Ovary (tissue), 9 donors: ENCODE results near the gene COMMD6. TPM values are rescaled to one million over a fixed set of nuclear protein-coding genes. Genes with fewer than 3 reads are reported as not detected.

ENCODE experiments used
- DNase-seq, 5 donors: peaks; one replicate each; pipeline ENCODE4 v3.0.0-alpha.2; 2019 to 2020
- H3K27ac ChIP-seq, 2 donors: fragments of 200-600 bp; one replicate each; pipeline versions ENCODE4 v1.5.1 to v1.8.0; 2019 to 2022
- H3K27me3 ChIP-seq: fragments of 200-600 bp; one replicate; pipeline ENCODE4 v1.8.0; 2022
- H3K36me3 ChIP-seq: fragments of 200-600 bp; sonication (generic); one replicate; pipeline ENCODE4 v1.5.1; 2019
- H3K4me1 ChIP-seq: one replicate; pipeline ENCODE4 v1.8.1; 2013; ENCODE audit warnings: mild to moderate bottlenecking, moderate library complexity; ENCODE audit not compliant: insufficient read depth
- H3K4me3 ChIP-seq: fragments of 200-600 bp; sonication (generic); one replicate; pipeline ENCODE4 v1.5.1; 2017
- H3K9me3 ChIP-seq, 2 donors: fragments of 200-600 bp in 1 of 2; sonication (generic) in 1 of 2; one replicate each; pipeline versions ENCODE4 v1.5.1 to v1.8.1; 2013 to 2019; ENCODE audit warnings: mild to moderate bottlenecking in 1 of 2, moderate library complexity in 1 of 2
- EP300 ChIP-seq: sonication (generic); formaldehyde crosslinking; IDR thresholded peaks from one replicate; pipeline ENCODE4 v1.6.1; 2017; ENCODE audit warnings: antibody characterized with exemption
- POLR2A ChIP-seq: fragments of 450-650 bp; IDR thresholded peaks from one replicate; pipeline ENCODE4 v1.6.1; 2017; ENCODE audit warnings: antibody characterized with exemption, mild to moderate bottlenecking, moderate library complexity
- WGBS, 3 donors: extraction: QIAGEN DNeasy Blood & Tissue Kit in 1 of 3; methylation state at CpG; one replicate each; pipeline versions ENCODE4 v1.1.5 to v1.1.7; 2013 to 2017; 5-methylcytosine and 5-hydroxymethylcytosine counted together
- intact Hi-C, 4 donors: fragments of 100-400 bp; cut with DNase I; formaldehyde crosslinking; loops; one replicate each; pipeline versions ENCODE4 v1.11.0 to v1.15.1; 2022 to 2023
- polyA plus RNA-seq, 2 donors: library from polyadenylated mRNA; stranded (reverse); fragments of 200-250 nt in 1 of 2; fragments of 350-450 nt in 1 of 2; fragmentation: Illumina TruSeq in 1 of 2; extraction: RNeasy Lipid Tissue Mini Kit (QIAGEN cat#74804) in 1 of 2; gene quantifications; one replicate each; pipeline ENCODE4 v1.2.3, GENCODE V29; 2013 to 2014
- total RNA-seq, 7 donors: library from RNA; depleted of rRNA in 2 of 7; stranded (reverse); fragments of >200 nt in 2 of 7; fragmentation: NEBNext Ultra II Directional in 3 of 7; extraction: Animal tissue kit (Norgen Biotek cat#: 25700) in 3 of 7; gene quantifications; one replicate each; pipeline versions ENCODE4 v1.1.0 to v1.2.4, GENCODE V29; 2016 to 2023
- TF ChIP-seq, protein P1 (sequence below), 3 donors: fragments of 450-650 bp in 2 of 3; fragments of 200-600 bp in 1 of 3; IDR thresholded peaks; one replicate each; pipeline versions ENCODE4 v1.5.1 to v1.8.0; 2016 to 2022; ENCODE audit warnings: antibody characterized with exemption in 3 of 3, mild to moderate bottlenecking in 1 of 3
- donor health status: DM: no; HTN: no; CAD: no; lungs with moderate emphysema.
- donor health status: DM: no; HTN: no; CAD: no.
- donor health status: Bipolar disorder and iron deficiency.
- donor health status: DM: yes; HTN: yes; CAD: no.
- donor health status: DM: no; HTN: no; CAD: no.
- donor health status: DM: yes; HTN: yes; CAD: no.

COMMD6 gene
- total and polyA plus RNA-seq, 9 donors, result 240 to 373 (median 299) TPM

DNA sequence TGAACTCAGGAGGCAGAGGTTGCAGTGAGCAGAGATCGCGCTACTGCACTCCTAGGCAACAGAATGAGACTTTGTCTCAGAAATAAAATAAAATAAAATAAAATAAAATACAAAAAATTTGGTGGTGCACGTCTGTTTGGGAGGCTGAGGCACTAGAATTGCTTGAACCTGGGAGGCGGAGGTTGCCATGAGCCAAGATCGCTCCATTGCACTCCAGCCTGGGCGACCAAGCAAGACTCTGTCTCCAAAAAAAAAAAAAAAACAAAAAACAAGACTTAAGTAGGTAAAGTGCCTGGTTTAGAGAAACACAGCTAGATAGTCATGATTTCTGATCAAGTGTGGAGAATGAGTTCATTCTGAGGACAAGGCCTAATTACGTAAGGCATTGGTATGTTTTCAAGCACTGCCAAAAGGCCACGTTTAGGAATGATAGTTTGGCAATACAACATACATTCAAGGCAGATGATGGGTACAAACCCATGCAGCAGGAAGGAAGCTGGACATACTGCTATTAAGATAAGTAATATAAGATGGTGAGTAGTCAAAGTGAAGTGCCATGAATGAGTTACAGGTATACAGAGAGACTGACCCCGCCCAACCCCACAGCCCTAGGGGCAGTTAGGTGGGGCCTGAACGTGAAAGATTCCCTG lies 7.2 kb upstream of the COMMD6 start:
- Histone ChIP-seq H3K4me1 (peaks cover 3% of the 10 kb centered on the region), H3K36me3 (no peaks in the 10 kb centered on the region), H3K27me3 (no peaks in the 10 kb centered on the region), H3K4me3 (no peak overlapping the region), H3K27ac (no peak overlapping the region), H3K9me3 (no peaks in the 10 kb centered on the region)
- TF ChIP-seq EP300 (no peak), POLR2A (no peak)
- TF ChIP-seq, protein P1, sequence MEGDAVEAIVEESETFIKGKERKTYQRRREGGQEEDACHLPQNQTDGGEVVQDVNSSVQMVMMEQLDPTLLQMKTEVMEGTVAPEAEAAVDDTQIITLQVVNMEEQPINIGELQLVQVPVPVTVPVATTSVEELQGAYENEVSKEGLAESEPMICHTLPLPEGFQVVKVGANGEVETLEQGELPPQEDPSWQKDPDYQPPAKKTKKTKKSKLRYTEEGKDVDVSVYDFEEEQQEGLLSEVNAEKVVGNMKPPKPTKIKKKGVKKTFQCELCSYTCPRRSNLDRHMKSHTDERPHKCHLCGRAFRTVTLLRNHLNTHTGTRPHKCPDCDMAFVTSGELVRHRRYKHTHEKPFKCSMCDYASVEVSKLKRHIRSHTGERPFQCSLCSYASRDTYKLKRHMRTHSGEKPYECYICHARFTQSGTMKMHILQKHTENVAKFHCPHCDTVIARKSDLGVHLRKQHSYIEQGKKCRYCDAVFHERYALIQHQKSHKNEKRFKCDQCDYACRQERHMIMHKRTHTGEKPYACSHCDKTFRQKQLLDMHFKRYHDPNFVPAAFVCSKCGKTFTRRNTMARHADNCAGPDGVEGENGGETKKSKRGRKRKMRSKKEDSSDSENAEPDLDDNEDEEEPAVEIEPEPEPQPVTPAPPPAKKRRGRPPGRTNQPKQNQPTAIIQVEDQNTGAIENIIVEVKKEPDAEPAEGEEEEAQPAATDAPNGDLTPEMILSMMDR (IDR thresholded peaks at IDR 0.05), result no peak
- DNase-seq, result no peak
- WGBS, 3 donors, result 68 to 77% (median 75%) methylated on average over 10 of the region's 10 CpGs
- intact Hi-C loops, result loop anchor here in 3 of 4 donors (10.0 kb wide), 2 partner anchors 60 to 180 kb away; partner anchors contain the start of gene TBC1D4 (in 3 of the 3)

DNA sequence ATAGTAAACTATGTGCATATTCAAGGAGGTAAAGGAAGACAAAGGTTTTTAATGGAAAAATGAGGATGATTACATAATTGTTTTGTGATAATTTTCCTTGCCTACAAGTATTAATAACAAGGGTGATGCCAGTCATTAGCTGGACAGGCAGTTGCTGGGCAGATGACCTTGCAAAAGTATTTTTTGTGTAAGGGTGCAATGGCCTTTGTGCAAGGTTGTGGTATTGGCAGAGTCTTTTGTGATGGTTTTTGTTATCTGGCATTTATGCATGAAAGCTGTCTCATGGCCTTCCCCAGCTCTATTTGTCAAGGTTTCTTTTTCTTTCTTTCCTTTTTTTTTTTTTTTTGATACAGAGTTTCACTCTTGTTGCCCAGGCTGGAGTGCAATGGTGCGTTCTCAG lies 4.3 kb upstream of the COMMD6 start:
- intact Hi-C loops, result loop anchor here in 3 of 4 donors (10.0 kb wide), 2 partner anchors 57 to 177 kb away; partner anchors contain the start of gene TBC1D4 (in 3 of the 3)
- TF ChIP-seq, protein P1 (IDR thresholded peaks at IDR 0.05), result no peak
- TF ChIP-seq POLR2A (no peak), EP300 (no peak)
- no peak overlapping the region for H3K27ac ChIP-seq
- H3K36me3 ChIP-seq, result no peaks in the 10 kb centered on the region
- no peaks in the 10 kb centered on the region for H3K9me3 ChIP-seq
- 85 to 100% (median 90%) methylated on average over 1 of the region's 1 CpG for WGBS, 3 donors
- H3K27me3 ChIP-seq, result no peaks in the 10 kb centered on the region
- no peak overlapping the region for H3K4me3 ChIP-seq
- no peak for DNase-seq
- H3K4me1 ChIP-seq, result no peaks in the 10 kb centered on the region

DNA sequence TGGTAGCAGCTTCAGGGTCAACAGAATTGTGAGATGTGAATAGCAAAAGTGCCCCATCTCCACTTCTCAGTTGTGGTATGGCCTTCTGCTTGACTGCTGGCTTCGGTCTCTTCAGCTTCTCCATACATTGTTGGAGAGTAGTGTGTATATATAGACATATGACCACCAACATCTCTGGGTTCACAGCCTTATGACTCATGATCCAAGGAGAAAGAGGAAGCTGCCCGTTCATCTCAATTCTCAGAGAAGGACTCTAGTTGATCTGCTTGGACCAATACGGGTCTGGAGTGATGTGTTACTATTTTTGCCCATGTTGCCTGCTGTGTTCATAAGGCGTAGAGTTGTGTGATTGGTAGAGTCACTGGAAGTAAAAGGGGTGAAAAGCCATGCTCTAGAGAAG lies 3.6 kb upstream of the COMMD6 start:
- intact Hi-C loops, result loop anchor here in 3 of 4 donors (10.0 kb wide), 2 partner anchors 56 to 176 kb away; partner anchors contain the start of gene TBC1D4 (in 3 of the 3)
- DNase-seq, result no peak
- Histone ChIP-seq H3K36me3 (no peaks in the 10 kb centered on the region), H3K4me3 (no peak overlapping the region), H3K4me1 (peaks cover 2% of the 10 kb centered on the region), H3K27me3 (no peaks in the 10 kb centered on the region), H3K9me3 (no peaks in the 10 kb centered on the region), H3K27ac (no peak overlapping the region)
- WGBS, 3 donors, result 83 to 92% (median 88%) methylated on average over 4 of the region's 4 CpGs
- TF ChIP-seq, protein P1 (IDR thresholded peaks at IDR 0.05), result no peak
- TF ChIP-seq EP300 (no peak), POLR2A (no peak)

DNA sequence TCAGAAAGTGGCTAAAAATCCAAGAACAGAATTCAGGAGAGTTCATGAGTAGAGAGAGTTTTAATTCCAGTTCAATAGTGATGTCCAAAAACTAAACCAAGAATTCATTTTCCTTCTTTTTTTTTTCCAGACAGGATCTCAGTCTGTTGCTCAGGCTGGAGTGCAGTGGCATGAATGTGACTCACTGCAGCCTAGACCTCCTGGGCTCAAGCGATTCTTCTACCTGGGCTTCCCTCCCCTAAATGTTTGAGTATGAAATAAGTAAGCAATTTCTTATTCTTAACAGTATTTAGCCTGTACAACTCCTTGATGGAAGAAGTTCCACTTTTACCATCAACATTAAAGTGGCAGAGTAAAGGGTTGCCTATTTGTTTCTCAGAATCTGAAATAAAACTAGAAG lies 3.8 kb downstream of the COMMD6 start:
- peaks cover 2% of the 10 kb centered on the region for H3K4me1 ChIP-seq

More for the DNA sequence above, 3.8 kb downstream of the COMMD6 start:
- TF ChIP-seq EP300 (no peak), POLR2A (no peak)
- TF ChIP-seq, protein P1 (IDR thresholded peaks at IDR 0.05), result no peak
- no peak for DNase-seq
- WGBS, 3 donors, result 90 to 94% (median 92%) methylated on average over 1 of the region's 1 CpG
- H3K27ac ChIP-seq, result no peak overlapping the region
- no peaks in the 10 kb centered on the region for H3K9me3 ChIP-seq
- intact Hi-C loops, result no loop called here
- H3K36me3 ChIP-seq, result no peaks in the 10 kb centered on the region
- H3K27me3 ChIP-seq, result no peaks in the 10 kb centered on the region
- H3K4me3 ChIP-seq, result no peak overlapping the region
